GM12878 (cell line): ENCODE measurements around the gene KCND2. TPM values are rescaled to one million over a fixed set of nuclear protein-coding genes. Genes with fewer than 3 reads are reported as not detected.

Experiments
- CHD4 ChIP-seq: fragments of 200-600 bp; sonication (generic); IDR thresholded peaks from 2 replicates; pipeline ENCODE4 v1.6.1; 2016; ENCODE audit warnings: mild to moderate bottlenecking
- SREBF1 ChIP-seq: IDR thresholded peaks from 2 replicates; pipeline ENCODE4 v1.6.1; 2012; ENCODE audit warnings: mild to moderate bottlenecking, low read length
- polyA plus RNA-seq, 11 experiments: library from polyadenylated mRNA; depleted of rRNA in 4 of 11; unstranded in 6 of 11; stranded (reverse) in 5 of 11; fragments of >200 nt; fragmentation: Nextera tagmentation in 4 of 11; fragmentation: Illumina TruSeq in 1 of 11; extraction: Ambion mirVana in 4 of 11; extraction: Trizol in 1 of 11; gene quantifications; 1 replicate in 1 of 11; 2 replicates in 10 of 11; pipeline versions ENCODE4 v1.2.1 to v1.2.3, GENCODE V29; 2011 to 2016; ENCODE audit warnings: inconsistent platforms in 2 of 11, missing spikeins in 2 of 11, low read depth in 1 of 11
- total RNA-seq, 4 experiments: library from RNA; depleted of rRNA in 3 of 4; stranded (reverse); fragments of >200 nt in 3 of 4; fragmentation: Illumina TruSeq in 1 of 4; extraction: Trizol in 1 of 4; gene quantifications; 2 replicates each; pipeline versions ENCODE4 v1.2.1 to v1.2.3, GENCODE V29; 2013 to 2021
- TF ChIP-seq, protein P1 (sequence below): fragments of 450-650 bp; IDR thresholded peaks from 2 replicates; pipeline ENCODE4 v1.6.1; 2017; ENCODE audit warnings: mild to moderate bottlenecking, moderate library complexity
- TF ChIP-seq, protein P2 (sequence below): fragments of 450-650 bp; conservative IDR thresholded peaks from 2 replicates; pipeline ENCODE4 v1.6.1; 2017; ENCODE audit warnings: mild to moderate bottlenecking, moderate library complexity
- TF ChIP-seq, protein P3 (sequence below): IDR thresholded peaks from 2 replicates; pipeline ENCODE4 v1.6.1; 2012; ENCODE audit warnings: low read depth, low read length, improper control_type of control experiment

KCND2 gene
- total and polyA plus RNA-seq, 10 of the 15 experiments (the other 5 are each of a cell fraction or from before 2014, with no cell fraction given), result 3.6 to 22.3 (median 6.3) TPM

- TF ChIP-seq, protein P1, sequence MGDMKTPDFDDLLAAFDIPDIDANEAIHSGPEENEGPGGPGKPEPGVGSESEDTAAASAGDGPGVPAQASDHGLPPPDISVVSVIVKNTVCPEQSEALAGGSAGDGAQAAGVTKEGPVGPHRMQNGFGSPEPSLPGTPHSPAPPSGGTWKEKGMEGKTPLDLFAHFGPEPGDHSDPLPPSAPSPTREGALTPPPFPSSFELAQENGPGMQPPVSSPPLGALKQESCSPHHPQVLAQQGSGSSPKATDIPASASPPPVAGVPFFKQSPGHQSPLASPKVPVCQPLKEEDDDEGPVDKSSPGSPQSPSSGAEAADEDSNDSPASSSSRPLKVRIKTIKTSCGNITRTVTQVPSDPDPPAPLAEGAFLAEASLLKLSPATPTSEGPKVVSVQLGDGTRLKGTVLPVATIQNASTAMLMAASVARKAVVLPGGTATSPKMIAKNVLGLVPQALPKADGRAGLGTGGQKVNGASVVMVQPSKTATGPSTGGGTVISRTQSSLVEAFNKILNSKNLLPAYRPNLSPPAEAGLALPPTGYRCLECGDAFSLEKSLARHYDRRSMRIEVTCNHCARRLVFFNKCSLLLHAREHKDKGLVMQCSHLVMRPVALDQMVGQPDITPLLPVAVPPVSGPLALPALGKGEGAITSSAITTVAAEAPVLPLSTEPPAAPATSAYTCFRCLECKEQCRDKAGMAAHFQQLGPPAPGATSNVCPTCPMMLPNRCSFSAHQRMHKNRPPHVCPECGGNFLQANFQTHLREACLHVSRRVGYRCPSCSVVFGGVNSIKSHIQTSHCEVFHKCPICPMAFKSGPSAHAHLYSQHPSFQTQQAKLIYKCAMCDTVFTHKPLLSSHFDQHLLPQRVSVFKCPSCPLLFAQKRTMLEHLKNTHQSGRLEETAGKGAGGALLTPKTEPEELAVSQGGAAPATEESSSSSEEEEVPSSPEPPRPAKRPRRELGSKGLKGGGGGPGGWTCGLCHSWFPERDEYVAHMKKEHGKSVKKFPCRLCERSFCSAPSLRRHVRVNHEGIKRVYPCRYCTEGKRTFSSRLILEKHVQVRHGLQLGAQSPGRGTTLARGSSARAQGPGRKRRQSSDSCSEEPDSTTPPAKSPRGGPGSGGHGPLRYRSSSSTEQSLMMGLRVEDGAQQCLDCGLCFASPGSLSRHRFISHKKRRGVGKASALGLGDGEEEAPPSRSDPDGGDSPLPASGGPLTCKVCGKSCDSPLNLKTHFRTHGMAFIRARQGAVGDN, result no peak
- TF ChIP-seq, protein P2, sequence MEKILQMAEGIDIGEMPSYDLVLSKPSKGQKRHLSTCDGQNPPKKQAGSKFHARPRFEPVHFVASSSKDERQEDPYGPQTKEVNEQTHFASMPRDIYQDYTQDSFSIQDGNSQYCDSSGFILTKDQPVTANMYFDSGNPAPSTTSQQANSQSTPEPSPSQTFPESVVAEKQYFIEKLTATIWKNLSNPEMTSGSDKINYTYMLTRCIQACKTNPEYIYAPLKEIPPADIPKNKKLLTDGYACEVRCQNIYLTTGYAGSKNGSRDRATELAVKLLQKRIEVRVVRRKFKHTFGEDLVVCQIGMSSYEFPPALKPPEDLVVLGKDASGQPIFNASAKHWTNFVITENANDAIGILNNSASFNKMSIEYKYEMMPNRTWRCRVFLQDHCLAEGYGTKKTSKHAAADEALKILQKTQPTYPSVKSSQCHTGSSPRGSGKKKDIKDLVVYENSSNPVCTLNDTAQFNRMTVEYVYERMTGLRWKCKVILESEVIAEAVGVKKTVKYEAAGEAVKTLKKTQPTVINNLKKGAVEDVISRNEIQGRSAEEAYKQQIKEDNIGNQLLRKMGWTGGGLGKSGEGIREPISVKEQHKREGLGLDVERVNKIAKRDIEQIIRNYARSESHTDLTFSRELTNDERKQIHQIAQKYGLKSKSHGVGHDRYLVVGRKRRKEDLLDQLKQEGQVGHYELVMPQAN, result no peak
- TF ChIP-seq, protein P3, sequence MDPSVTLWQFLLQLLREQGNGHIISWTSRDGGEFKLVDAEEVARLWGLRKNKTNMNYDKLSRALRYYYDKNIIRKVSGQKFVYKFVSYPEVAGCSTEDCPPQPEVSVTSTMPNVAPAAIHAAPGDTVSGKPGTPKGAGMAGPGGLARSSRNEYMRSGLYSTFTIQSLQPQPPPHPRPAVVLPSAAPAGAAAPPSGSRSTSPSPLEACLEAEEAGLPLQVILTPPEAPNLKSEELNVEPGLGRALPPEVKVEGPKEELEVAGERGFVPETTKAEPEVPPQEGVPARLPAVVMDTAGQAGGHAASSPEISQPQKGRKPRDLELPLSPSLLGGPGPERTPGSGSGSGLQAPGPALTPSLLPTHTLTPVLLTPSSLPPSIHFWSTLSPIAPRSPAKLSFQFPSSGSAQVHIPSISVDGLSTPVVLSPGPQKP, result no peak
- TF ChIP-seq CHD4 (no peak), SREBF1 (no peak)
Measured at GRCh38 chr7:120709252-120709971, 436.4 kb downstream of the KCND2 start (continued).
